HEK293T (cell line): ENCODE results near the gene OPRL1.

ENCODE experiments used
- ARNT ChIP-seq: fragments of 450-650 bp; IDR thresholded peaks from 2 replicates; pipeline ENCODE4 v1.6.1; 2017; ENCODE audit warnings: mild to moderate bottlenecking
- BHLHE40 ChIP-seq: fragments of 450-650 bp; IDR thresholded peaks from 2 replicates; pipeline ENCODE4 v1.6.1; 2016; ENCODE audit warnings: mild to moderate bottlenecking, moderate library complexity, borderline replicate concordance
- ELF4 ChIP-seq: fragments of 450-650 bp; IDR thresholded peaks from 2 replicates; pipeline ENCODE4 v1.6.1; 2017; ENCODE audit warnings: antibody characterized with exemption
- FOXA1 ChIP-seq: fragments of 450-650 bp; IDR thresholded peaks from 2 replicates; pipeline ENCODE4 v1.6.1; 2016; ENCODE audit warnings: mild to moderate bottlenecking
- FOXK2 ChIP-seq: fragments of 450-650 bp; IDR thresholded peaks from 2 replicates; pipeline ENCODE4 v1.6.1; 2016; ENCODE audit warnings: mild to moderate bottlenecking
- FOXM1 ChIP-seq: fragments of 450-650 bp; IDR thresholded peaks from 2 replicates; pipeline ENCODE4 v1.6.1; 2017; ENCODE audit warnings: mild to moderate bottlenecking, borderline replicate concordance
- HDGF ChIP-seq: fragments of 450-650 bp; IDR thresholded peaks from 2 replicates; pipeline ENCODE4 v1.6.1; 2017; ENCODE audit warnings: antibody characterized with exemption, borderline replicate concordance
- LEF1 ChIP-seq: fragments of 450-650 bp; IDR thresholded peaks from 2 replicates; pipeline ENCODE4 v1.6.1; 2017; ENCODE audit warnings: mild to moderate bottlenecking, borderline replicate concordance
- NFRKB ChIP-seq: fragments of 450-650 bp; IDR thresholded peaks from 2 replicates; pipeline ENCODE4 v1.6.1; 2016; ENCODE audit warnings: mild to moderate bottlenecking, moderate library complexity
- SP1 ChIP-seq: fragments of 450-650 bp; IDR thresholded peaks from 2 replicates; pipeline ENCODE4 v1.6.1; 2017
- SUZ12 ChIP-seq: fragments of 450-650 bp; IDR thresholded peaks from 2 replicates; pipeline ENCODE4 v1.6.1; 2016; ENCODE audit warnings: mild to moderate bottlenecking
- TARDBP ChIP-seq: fragments of 450-650 bp; IDR thresholded peaks from 2 replicates; pipeline ENCODE4 v1.6.1; 2016
- TF ChIP-seq, protein P1 (sequence below): fragments of 450-650 bp; IDR thresholded peaks from 2 replicates; pipeline ENCODE4 v1.6.1; 2016

DNA sequence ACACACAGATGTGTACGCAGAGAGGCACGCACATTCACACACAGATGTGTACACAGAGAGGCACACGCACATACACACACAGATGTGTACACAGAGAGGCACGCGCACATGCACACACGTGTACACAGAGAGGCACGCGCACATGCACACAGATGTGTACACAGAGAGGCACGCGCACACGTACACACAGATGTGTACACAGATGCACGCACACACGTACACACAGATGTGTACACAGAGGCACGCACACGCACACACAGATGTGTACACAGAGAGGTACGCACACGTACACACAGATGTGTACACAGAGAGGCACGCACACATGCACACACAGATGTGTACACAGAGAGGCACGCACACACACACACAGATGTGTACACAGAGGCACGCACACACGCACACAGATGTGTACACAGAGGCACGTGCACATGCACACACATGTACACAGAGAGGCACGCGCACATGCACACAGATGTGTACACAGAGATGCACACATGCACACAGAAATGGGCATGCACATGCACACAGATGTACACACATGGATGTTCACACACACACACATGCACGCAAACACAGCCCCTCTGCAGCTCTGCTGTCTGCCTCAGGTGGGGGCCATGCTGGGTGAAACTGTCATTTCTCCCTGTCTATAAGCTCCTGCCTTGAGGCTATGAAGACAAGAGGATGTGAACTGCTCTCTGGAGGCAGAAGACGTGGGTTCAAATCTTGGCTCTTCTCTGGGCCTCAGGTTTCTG lies 70.1 kb downstream of the OPRL1 start:
- TF ChIP-seq FOXK2, result no peak
- TF ChIP-seq LEF1, result no peak
- no peak for TF ChIP-seq ELF4
- no peak for TF ChIP-seq HDGF
- no peak for TF ChIP-seq BHLHE40
- TF ChIP-seq FOXM1, result no peak
- TF ChIP-seq NFRKB, result no peak
- TF ChIP-seq SUZ12, result no peak
- no peak for TF ChIP-seq SP1
- TF ChIP-seq, protein P1, sequence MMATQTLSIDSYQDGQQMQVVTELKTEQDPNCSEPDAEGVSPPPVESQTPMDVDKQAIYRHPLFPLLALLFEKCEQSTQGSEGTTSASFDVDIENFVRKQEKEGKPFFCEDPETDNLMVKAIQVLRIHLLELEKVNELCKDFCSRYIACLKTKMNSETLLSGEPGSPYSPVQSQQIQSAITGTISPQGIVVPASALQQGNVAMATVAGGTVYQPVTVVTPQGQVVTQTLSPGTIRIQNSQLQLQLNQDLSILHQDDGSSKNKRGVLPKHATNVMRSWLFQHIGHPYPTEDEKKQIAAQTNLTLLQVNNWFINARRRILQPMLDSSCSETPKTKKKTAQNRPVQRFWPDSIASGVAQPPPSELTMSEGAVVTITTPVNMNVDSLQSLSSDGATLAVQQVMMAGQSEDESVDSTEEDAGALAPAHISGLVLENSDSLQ, result no peak
- TF ChIP-seq ARNT, result no peak
- TF ChIP-seq FOXA1, result no peak
- TF ChIP-seq TARDBP, result no peak
